ENCODE data around the gene CEP295NL.

DNA sequence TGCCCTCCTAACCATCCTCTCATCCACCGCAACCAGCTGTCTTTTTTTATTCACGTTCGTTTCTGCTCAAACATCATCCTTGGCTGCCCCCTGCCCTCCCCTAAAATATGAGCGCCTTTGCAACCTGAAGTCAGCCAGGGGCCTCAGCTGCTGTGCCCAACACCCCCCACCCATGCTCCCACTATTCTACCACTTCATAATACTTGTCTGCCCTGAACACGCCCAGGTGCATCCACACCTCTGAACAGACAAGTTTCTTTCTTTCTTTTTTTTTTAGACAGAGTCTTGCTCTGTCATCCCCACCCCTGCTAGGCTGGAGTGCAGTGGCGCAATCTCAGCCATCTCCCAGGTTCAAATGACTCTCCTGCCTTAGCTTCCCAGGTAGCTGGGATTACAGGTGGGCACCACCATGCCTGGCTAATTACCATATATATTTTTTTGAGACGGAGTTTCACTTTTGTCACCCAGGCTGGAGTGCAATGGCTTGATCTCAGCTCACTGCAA is 26.9 kb downstream of the CEP295NL start:
- no peak for TF ChIP-seq POLR2A (IDR thresholded peaks at IDR 0.05; ENCODE audit: low read length)
- TF ChIP-seq, protein P1, sequence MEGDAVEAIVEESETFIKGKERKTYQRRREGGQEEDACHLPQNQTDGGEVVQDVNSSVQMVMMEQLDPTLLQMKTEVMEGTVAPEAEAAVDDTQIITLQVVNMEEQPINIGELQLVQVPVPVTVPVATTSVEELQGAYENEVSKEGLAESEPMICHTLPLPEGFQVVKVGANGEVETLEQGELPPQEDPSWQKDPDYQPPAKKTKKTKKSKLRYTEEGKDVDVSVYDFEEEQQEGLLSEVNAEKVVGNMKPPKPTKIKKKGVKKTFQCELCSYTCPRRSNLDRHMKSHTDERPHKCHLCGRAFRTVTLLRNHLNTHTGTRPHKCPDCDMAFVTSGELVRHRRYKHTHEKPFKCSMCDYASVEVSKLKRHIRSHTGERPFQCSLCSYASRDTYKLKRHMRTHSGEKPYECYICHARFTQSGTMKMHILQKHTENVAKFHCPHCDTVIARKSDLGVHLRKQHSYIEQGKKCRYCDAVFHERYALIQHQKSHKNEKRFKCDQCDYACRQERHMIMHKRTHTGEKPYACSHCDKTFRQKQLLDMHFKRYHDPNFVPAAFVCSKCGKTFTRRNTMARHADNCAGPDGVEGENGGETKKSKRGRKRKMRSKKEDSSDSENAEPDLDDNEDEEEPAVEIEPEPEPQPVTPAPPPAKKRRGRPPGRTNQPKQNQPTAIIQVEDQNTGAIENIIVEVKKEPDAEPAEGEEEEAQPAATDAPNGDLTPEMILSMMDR (IDR thresholded peaks at IDR 0.05), result no peak
- TF ChIP-seq EP300 (IDR thresholded peaks at IDR 0.05), result no peak
- no peak for TF ChIP-seq BHLHE40 (IDR thresholded peaks at IDR 0.05; ENCODE audit: low read depth, low read length)
- TF ChIP-seq CBX8 (IDR thresholded peaks at IDR 0.05), result no peak
- TF ChIP-seq MAZ (IDR thresholded peaks at IDR 0.05; ENCODE audit: borderline replicate concordance, low read depth, low read length), result no peak
- TF ChIP-seq PHF8 (IDR thresholded peaks at IDR 0.05; ENCODE audit: borderline replicate concordance, low read depth), result no peak
- 0 out of 4 replicates have a peak, but pooled peaks of 1 of the 2 experiments have one; percentile 7 for TF ChIP-seq CEBPB (IDR thresholded peaks at IDR 0.05)
- no peak for TF ChIP-seq RAD21 (conservative IDR thresholded peaks at IDR 0.05 in 1 of 2, IDR thresholded peaks at IDR 0.05 in 1 of 2)
- TF ChIP-seq MAFK (IDR thresholded peaks at IDR 0.05; ENCODE audit: partially characterized antibody), result no peak
- TF ChIP-seq MYC (IDR thresholded peaks at IDR 0.05; ENCODE audit: borderline replicate concordance, low read length), result no peak
- TF ChIP-seq, protein P2, sequence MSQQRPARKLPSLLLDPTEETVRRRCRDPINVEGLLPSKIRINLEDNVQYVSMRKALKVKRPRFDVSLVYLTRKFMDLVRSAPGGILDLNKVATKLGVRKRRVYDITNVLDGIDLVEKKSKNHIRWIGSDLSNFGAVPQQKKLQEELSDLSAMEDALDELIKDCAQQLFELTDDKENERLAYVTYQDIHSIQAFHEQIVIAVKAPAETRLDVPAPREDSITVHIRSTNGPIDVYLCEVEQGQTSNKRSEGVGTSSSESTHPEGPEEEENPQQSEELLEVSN (IDR thresholded peaks at IDR 0.05; ENCODE audit: borderline replicate concordance, low read depth), result no peak
- TF ChIP-seq ESRRA (IDR thresholded peaks at IDR 0.05; ENCODE audit: borderline replicate concordance, low read length), result no peak

Data from A549 (cell line).